ENCODE measurements around the gene XAF1.
"Not testable (repeated sequence)": the region's sequence is repeated elsewhere in the genome, so short reads cannot be mapped to it uniquely, and the experiment has no call there.

The XAF1 gene, protein sequence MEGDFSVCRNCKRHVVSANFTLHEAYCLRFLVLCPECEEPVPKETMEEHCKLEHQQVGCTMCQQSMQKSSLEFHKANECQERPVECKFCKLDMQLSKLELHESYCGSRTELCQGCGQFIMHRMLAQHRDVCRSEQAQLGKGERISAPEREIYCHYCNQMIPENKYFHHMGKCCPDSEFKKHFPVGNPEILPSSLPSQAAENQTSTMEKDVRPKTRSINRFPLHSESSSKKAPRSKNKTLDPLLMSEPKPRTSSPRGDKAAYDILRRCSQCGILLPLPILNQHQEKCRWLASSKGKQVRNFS

DNA sequence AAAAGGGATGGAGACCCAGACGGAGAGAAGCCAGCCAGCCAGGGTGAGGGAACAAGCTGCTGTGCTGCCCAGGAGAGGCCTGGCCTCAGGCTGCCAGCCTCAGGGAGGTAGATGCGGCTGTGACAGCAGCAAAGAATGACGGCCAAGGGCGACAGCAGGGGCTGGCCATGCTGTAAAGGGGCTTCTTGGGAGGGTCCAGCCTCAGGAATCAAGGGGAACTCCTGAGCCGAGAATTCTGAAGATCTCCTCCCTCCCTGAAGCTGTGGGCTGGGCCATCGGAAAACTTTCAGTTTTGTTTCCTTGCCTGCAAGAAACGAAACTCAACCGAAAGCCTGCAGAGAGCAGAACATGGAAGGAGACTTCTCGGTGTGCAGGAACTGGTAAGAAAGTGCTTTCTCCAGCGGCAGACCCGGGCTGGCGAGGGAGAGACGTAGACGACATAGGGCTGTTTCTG, at the start of gene XAF1:
XAF1 (plus strand) TSS at position 316 of the 454 bp plus-strand sequence; CDS start at position 349, 33 bp downstream.
- in situ Hi-C loops (cut with MboI; ENCODE audit: low sequenced_read_pairs) = no loop called here

- in situ Hi-C loops (cut with MboI; ENCODE audit: low sequenced_read_pairs) = no loop called here
Observed at GRCh38 chr17:6706499-6706898, 49.3 kb upstream of the XAF1 start.

- in situ Hi-C loops (cut with MboI; ENCODE audit: low sequenced_read_pairs) = no loop called here
Observed at GRCh38 chr17:6706996-6707395, 48.9 kb upstream of the XAF1 start.

DNA sequence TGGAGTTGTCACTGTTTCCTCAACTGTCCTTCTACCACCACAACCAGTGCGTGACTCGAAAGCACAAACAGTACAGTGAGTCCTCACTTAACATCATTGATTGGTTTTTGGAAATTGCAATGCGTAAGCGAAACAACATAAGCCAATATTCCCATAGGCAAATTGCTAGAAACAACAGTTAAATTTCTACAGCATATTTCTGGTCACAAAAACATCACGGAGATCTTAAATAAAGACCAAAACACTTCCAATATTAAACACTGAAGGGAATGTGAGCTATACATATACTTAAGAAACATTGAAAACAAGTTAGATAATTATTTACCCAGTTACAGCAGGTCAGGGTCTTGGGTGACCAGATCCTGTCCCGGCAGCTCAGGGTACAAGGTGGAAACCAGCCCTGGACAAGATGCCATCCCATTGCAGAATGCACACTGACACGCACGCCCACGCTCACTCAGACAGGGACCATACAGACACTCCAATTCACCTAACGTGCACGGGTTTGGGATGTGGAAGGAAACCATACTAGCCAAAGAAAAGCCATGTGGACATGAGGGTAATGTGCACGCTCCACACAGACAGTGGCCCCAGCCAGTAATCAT, 47.4 kb upstream of the XAF1 start:
- in situ Hi-C loops (cut with MboI; ENCODE audit: low sequenced_read_pairs) = no loop called here

DNA sequence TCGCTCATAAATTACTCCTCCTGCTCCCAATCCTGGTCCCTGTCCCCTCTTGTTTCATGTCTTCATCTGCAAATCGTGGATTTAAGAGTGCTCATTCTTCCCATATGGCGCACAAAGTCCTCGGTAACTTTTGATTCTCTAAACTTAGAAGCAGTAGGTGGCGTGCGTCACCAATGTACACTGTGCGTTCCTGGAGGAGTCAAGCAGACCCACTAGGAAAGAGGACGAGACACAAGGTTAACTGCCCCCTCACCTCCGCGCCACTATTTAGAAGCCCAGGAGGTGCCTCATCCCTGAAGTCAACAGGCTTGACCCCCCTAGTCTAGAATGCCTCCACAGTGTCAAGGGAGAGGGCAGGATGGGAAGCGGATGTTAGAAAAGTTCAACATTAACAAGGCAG, 45.5 kb upstream of the XAF1 start:
- in situ Hi-C loops (cut with MboI; ENCODE audit: low sequenced_read_pairs) = no loop called here

DNA sequence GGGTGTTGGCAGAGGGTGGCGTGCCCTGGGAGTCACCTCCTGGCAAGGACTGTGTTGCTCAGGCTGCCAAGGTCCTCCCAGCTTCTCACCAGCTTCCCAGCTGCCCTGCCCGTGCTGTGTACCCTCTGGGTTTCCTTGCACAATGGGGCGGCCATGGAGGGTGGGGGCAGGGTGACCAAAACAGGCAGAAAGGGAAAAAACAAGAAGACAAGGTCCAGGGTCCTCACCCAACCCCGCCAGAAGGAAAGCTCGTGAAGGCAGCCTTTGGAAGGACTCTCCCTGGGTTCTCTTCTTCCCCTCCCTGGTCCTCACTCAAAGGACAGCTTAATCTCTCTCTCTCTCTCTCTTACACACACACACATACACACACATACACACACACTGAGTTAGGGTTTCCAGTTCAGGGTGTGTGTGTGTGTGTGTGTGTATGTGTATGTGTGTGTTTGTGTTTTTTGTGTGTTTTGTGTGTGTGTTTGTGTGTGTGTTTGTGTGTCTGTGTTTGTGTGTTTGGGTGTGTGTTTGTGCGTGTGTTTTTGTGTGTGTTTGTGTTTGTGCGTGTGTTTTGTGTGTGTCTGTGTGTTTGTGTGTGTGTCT, 44.7 kb upstream of the XAF1 start:
- in situ Hi-C loops (cut with MboI; ENCODE audit: low sequenced_read_pairs) = no loop called here

GRCh38 chr17:6711681-6712057, 44.2 kb upstream of the XAF1 start:
- in situ Hi-C loops (cut with MboI; ENCODE audit: low sequenced_read_pairs) = no loop called here

DNA sequence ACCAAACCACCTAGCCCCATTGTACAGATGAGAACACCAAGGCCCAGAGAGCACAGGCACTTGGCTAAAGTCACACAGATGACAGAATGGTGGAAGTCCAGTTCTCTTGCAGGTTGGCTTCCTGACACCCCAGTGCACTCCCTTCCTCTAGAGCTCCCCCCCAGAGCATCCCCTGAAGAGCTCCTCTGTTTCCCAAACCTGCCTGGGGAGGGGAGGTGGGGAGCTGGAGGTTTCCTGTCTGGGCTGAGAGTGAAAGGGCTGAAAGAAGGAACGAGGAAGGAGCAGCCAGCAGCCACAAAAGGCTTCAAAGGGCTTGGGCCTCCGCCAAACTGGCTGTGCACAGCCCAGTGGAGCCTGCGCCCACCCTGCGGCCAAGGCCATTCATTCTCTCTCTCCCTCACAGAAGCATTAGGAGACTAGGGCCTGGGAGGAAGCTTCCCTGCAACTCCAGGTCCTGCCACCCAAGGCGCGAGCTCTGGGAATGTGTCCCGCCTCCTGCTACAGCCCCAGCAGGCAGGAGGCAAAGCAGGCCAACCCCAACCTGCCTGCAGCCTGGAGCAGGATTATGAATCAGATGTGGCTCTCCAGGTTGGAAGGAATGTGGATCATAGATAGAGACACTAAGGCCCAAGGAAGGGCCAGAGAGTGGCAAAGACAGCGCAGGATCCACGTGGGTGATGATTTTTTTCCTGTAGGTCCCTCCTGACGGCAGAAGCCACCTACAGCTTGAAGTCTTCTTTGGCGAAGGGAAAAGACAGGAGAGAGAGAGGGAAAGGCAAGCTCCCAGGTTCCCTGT, 43.6 kb upstream of the XAF1 start:
- in situ Hi-C loops (cut with MboI; ENCODE audit: low sequenced_read_pairs) = no loop called here

- in situ Hi-C loops (cut with MboI; ENCODE audit: low sequenced_read_pairs) = no loop called here
Observed at GRCh38 chr17:6712854-6713129, 43.1 kb upstream of the XAF1 start.

GRCh38 chr17:6713130-6713917, 42.5 kb upstream of the XAF1 start, which contains the start of gene SLC13A5:
Gene SLC13A5, minus strand, starts transcription at chr17:6713369. Its CDS starts 36 bp downstream, at chr17:6713333.
- in situ Hi-C loops (cut with MboI; ENCODE audit: low sequenced_read_pairs) = no loop called here

DNA sequence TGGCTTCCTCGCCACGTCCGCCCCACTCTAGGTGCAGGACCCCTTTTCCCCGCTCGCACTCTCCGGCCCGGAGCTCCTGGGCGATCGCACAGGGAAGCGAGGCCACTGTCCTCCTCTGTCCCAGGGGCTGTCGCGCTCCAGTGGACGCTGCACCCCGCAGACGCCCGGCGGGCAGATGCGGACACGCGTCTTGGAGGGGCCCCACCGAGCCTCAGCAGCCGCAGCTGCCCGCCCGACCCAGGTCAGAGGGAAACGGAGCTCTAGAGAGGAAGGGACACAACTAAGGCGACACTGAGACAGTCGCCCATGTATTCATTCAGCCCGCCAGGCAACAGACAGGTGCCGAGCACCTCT, 42.0 kb upstream of the XAF1 start:
- in situ Hi-C loops (cut with MboI; ENCODE audit: low sequenced_read_pairs) = no loop called here

GRCh38 chr17:6714315-6714874, 41.5 kb upstream of the XAF1 start:
- in situ Hi-C loops (cut with MboI; ENCODE audit: low sequenced_read_pairs) = no loop called here

GRCh38 chr17:6716736-6717135, 39.1 kb upstream of the XAF1 start:
- in situ Hi-C loops (cut with MboI; ENCODE audit: low sequenced_read_pairs) = no loop called here

DNA sequence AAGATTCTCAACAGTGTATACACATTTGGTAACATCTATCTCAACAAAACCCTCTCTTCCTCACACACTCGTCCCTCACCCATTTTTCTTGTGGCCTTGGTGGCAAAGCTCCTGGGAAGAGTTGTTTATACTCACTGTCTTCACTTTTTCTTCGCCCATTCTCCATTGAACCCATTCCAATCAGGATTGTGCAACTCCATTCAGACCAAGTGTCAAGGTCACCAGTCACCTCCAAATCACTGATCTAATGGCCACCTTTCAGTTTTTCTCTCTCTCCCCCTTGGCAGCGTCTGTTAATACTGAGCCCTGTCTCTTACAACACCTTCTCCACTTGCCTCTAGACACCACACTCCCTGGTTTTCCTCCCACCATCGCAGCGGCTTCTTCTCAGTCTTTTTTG, 34.1 kb upstream of the XAF1 start:
- in situ Hi-C loops (cut with MboI; ENCODE audit: low sequenced_read_pairs) = no loop called here

GRCh38 chr17:6724009-6724408, 31.8 kb upstream of the XAF1 start:
- in situ Hi-C loops (cut with MboI; ENCODE audit: low sequenced_read_pairs) = no loop called here

DNA sequence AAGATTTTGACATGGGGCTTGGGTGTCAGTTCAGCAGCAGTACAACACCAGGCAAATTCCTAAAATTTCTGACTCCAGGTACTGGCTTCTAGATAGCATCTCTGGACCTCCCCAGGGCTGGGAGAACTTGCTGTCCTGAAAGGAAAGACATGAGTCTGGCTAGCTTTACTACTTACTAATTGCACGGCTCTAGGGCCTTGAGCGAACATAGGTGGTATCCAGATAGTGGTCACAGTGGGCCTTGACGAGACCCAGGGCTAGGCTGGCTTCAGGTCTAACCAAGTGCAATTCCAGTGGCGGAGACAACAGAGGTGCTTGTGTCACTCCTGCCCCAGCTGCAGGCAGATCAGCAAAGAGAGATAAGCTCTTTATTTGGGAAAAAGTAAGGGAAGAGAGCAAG, 26.3 kb upstream of the XAF1 start:
- in situ Hi-C loops (cut with MboI; ENCODE audit: low sequenced_read_pairs) = no loop called here

- in situ Hi-C loops (cut with MboI; ENCODE audit: low sequenced_read_pairs) = not testable (repeated sequence)
Observed at GRCh38 chr17:6746665-6747064, 9.2 kb upstream of the XAF1 start.

DNA sequence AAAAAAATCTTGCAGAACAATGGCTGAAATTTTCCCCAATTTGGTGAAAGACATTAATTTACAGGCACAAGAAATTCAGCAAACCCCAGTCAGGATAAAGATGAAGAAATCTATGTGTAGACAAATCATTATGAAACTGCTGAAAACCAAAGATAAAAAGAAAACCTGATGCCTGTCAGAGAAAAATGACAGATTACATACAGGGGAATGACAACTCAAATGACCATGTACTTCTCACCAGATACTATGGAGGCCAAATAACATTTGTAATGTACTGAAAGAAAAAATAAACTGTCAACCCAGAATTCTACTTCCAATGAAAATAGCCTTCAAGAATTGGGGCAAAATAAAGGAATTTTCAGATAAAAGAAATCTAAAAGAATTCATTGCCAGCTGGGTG, 7.2 kb upstream of the XAF1 start:
- in situ Hi-C loops (cut with MboI; ENCODE audit: low sequenced_read_pairs) = no loop called here

GRCh38 chr17:6749519-6749918, 6.3 kb upstream of the XAF1 start:
- in situ Hi-C loops (cut with MboI; ENCODE audit: low sequenced_read_pairs) = no loop called here

DNA sequence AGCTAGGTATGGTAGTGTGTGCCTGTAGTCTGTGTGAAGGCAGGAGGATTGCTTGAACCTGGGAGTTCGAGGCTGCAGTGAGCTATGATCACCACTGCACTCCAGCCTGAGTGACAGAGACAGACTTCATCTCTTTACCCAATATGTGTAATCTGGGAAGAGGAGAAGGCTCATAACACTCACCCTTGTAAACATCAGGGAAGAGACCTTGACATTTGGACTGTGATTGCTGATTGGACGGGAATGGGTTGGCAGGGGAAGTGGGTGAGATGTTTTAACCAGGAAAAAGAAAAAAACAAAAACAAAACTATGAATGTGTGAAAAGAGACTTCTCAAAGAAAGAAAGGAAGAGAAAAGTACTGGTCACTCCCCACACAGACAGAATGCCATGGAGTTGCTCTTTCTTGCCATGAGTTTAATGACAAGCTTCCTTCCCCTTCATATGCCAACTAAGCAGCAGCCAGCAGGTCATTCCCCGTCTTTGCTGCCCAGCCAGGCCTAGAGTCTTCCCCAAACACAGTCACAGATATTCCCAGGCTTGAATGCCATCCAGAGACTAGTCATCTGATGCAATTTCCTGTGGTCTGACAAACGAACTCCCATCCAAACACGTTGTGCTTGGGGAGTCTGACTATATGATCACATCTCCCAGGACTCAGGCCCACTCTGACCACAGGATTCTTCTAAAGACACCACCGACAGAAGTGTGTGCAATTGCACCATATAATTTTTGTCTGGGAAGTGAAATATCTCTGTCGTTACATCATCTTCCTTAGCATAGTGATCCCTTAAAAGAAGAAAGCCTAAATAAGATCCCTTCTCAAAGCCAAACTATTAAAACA, 3.6 kb upstream of the XAF1 start:
- in situ Hi-C loops (cut with MboI; ENCODE audit: low sequenced_read_pairs) = no loop called here
